NCI-H1105 treated with DMSO at 0.1 percent for 48 hours (cell line): ENCODE data around the gene C6orf120.

Experiments used
- DNase-seq: peaks from one replicate; lab custom pipeline; 2025; lab: John Stamatoyannopoulos, UW

The C6orf120 gene

GRCh38 chr6:169701954-169702839, at the start of gene C6orf120, which contains the start of gene WDR27:
Gene C6orf120, plus strand, starts transcription at chr6:169702126. Its CDS starts 334 bp downstream, at chr6:169702460.
Gene WDR27, minus strand, starts transcription at chr6:169702029. Its CDS starts 13,024 bp downstream, at chr6:169689005.
- DNase-seq = peak; percentile 98

DNA sequence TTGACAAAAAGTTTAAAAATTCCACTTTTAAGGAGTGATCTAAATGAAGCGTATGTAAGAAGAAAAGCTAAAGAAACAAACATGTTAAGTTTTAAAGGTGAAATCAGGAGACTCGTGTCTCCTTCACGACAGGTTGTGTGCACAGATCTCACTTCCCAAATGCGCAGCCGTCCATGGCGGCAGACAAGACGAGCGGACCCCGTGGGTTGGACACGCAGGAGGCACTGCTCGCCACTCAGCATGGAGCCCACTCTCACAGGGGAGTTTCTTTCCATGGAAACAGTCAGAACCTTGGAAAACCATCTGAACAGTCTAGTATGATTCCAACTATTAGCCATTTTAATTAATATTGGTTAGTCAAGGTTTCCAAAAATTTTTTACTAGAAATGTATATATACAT, 49.0 kb upstream of the C6orf120 start:
- no peak for DNase-seq

DNA sequence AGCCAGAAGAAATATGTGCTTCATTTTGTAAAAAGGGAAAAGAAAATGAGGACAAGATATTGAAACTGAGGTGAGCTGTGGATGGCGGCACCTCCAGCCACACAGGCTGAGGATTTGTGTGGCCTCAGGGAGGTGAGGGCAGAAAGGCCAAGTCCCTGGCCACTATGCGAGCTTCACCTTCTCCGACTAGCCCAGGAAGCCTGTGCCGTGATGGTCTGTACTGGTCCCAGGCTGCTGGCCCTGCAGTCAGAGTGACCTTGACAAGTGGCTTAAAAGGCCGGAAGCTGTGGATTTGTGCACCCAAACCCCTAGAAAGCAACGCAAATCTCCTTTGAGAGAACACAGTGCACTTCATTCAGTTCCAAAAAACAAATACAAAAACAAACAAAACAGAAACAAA, 48.2 kb upstream of the C6orf120 start:
- no peak for DNase-seq

DNA sequence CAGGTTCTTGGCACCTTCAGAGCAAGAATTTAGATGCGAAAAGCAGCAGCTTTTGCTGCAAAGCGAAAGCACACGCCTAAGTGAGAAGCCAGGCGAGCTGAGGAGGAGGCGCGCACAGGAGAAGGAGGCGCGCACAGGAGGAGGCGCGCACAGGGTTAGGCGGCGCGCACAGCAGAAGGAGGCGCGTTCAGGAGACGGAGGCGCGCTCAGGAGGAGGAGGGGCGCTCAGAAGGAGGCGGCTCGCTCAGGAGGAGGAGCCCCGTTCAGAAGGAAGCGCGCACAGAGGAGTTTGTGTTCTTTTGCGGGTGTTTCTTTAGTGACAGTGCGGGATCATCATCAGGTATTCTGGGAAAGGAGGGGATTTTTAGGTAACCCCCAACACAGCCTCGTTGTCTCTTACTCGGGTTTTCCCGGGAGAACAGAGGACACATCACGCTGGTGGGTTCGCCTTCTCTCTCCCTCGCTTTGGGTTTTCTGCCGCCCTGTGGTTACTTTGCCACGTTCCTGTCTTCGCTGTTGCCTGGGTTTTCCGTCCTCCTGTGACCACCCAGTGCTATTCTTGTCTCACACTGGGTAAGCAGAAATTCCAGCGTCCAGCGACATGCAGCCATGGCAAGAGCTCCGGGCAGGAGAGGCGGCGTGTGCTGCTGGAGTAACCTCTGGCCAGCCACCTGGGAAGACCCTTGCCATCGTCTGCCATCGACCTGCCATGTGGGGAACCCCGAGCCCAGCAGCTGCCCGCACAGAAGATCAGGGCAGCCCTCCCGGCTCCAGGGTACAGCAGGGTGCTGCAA, 47.1 kb upstream of the C6orf120 start:
- no peak for DNase-seq

DNA sequence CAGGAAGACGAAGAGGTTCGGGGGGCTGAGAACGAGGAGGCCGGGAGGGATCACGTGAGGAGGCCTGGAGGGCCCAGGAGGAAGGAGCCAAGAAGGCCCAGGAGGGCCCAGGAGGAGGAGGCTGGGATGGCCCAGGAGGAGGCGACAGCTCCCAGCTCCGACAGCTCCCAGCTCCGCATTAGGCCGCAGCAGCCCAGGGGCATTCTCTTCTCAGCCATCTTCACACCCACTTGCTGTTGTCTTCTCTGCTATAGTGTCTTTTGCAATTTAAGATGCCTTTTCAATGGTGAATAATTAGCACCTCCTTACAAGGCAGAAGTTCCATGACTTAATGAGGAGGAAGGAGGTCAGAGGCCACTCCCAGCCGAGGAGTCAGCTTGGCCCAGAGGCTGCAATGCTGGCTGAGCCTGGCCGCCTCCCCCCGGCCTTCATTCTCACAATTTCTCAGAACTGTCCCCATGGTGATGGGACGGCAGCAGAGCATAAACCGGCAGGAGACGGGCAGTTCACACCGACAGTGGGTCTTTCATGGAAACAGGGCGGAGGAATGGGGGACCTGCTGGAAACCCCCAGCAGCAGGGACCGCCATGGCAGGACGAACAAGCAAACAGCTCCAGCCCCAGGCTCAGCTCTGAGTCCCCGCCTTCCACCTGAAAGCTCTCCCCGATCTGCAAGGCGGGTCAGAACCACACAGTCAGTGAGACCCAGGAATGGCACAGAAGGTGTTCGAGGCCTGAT, 45.2 kb upstream of the C6orf120 start:
- DNase-seq = no peak

DNA sequence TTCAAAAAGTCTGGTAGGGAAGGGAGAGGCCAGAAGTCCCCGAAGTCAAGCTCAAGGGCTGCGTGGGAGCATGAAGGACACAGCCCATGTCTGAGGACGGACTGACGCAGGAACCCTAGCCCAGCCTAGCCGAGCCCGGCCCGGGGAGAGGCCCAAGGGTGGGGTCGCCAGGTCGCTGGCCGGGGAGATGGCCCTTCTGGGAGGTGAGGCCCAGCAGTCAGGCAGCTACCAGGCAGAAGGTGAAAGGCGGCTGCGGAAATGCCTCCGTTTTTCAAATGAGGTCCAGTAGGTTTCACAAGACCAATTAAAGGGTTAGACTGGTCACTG, 44.7 kb upstream of the C6orf120 start:
- no peak for DNase-seq

DNA sequence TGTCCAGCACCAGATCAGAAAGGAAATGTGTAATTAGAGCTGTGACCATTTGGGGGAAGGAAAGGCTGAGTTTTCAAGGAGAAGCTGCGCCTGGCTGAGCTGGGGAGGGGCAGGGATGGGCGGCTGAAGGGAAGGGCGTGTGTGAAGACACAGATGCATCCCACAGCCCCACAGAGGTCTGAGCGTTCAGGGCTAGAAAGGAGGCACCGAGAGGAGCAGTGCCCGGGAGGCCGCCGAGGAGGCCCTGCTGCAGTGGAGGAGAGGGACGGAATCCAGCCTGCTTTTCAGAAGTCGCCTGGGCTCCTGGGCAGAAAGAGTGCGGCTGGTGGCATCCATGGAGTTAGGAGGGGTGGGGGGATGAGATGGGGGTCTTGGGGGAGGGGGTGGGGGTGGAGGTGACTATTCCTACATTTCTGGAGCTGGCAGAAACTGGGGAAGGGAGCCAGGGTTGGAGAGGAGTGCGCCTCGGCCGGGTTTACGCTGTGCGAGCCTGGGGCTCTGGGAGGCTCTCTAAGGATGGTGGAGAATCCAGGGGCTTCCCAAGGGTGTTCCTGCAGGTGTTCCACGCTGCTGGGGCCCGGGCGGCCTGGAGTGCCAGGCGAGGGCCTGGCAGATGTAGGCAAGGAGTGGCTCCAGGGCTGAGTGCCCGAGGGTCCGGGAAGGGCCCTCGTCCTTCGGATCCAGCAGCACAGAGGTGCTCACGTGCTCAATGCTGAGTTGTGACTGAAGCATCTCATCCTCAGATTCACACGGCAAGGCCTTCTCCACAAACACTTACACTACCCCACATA, 41.9 kb upstream of the C6orf120 start:
- DNase-seq = no peak

GRCh38 chr6:169660751-169661390, 41.1 kb upstream of the C6orf120 start:
- no peak for DNase-seq

DNA sequence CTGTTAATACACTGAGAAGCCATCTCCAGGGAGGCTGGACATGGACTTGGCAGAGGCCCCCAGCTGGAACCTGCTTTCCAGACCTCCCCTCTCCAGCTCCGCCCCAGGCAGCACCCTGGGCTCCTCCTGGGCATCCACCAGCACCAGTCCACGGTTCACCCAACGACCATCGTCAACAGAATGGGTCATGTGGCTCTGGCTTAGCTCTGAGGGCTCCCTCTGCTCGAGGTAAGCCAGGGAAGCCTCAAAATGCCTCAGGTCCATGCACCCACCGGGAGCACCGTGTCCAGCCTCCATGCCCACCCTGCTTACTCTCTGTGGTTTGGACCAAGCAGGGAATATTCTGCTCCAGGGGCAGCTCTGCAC, 40.6 kb upstream of the C6orf120 start:
- DNase-seq = no peak

- no peak for DNase-seq
Observed at GRCh38 chr6:169663468-169663867, 38.5 kb upstream of the C6orf120 start.

- no peak for DNase-seq
Observed at GRCh38 chr6:169664227-169664626, 37.7 kb upstream of the C6orf120 start.

GRCh38 chr6:169665289-169665688, 36.6 kb upstream of the C6orf120 start:
- peak; percentile 99 for DNase-seq

DNA sequence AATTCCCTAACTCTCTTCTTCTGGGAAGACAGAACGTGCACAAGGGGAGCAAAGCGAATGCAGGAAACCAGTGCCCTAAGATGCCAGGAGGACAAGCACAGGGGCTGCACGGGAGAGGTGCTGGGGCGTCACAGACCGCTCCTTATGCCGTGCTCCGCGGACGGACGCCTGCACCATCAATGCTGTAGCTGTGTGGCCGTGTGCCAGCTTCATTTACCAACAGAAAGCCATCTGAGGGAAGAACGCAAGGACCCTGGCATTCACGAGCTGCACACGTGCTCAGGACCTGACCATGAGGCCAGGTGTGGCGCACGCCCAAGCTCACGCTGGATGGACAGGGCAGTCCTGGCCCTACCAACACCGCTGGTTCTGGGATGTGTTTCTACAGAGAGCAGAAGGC, 35.5 kb upstream of the C6orf120 start:
- peak; percentile 40 for DNase-seq

DNA sequence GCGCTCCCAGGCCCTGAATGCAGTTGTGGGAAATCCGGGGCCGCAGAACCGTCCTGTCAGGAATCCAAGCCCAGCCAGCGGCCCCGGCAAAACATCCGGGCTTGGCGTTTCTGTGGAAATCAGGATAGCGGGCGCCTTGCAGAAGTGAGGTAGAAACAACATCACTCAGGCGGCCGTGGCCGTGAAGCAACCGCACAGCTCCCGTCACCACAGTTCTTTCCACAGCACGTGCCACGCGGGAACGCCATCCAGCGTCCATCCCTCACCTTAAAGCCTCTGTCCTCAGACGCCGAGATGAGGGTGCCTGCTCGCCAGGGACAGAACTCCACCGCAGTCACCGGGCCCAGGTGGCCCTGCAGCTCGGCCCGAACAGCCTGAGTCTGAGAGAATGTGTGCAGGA, 34.2 kb upstream of the C6orf120 start:
- no peak for DNase-seq

DNA sequence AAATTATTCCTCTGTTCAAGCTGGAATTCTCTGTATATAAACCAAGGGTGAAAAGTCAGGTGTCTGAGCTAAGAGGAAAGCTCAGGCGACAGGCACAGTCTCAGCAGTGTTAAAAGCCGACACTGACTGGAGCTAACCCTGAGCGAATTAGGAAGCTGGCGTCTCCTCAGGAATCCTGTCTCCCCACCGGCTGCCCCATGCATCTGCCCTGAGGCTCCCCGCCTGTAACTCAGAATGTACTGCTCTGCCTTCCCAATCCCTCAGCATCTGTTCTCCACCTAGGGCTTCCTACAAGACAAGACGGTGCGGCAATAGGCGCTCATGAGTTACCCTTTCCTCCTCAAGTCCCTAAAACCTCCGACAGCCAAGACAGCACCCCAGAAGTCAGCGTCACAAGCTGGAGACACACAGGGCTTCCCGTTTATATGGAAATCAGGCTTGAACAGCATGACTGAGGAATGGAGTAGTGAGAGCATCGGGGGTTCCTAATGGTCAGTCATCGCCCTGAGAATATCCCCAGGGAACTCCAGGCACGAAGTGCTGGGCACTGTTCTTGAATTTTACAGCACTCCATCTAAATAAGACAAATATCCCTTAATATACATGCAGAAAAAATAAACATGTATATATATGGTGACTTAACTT, 33.6 kb upstream of the C6orf120 start:
- no peak for DNase-seq

DNA sequence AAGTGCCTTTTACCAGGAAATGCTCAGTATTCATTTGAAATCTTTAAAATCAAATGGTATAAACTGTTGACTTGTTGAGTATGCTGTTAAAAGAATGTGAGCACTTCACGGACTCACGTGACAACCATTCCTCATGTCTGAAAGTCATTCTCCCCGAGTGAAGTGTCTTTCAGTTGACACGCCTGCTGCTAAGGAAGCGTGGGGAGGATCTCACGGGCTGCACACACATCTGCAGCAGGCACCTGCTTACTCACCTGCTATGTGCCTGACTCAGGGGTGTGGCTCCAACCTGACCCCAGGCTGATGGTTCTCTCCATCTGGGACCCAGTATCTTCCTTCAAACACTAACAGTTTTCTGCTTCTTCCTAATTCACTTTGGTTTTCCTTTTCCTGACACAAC, 32.8 kb upstream of the C6orf120 start:
- no peak for DNase-seq

- no peak for DNase-seq
Observed at GRCh38 chr6:169669889-169670288, 32.0 kb upstream of the C6orf120 start.

DNA sequence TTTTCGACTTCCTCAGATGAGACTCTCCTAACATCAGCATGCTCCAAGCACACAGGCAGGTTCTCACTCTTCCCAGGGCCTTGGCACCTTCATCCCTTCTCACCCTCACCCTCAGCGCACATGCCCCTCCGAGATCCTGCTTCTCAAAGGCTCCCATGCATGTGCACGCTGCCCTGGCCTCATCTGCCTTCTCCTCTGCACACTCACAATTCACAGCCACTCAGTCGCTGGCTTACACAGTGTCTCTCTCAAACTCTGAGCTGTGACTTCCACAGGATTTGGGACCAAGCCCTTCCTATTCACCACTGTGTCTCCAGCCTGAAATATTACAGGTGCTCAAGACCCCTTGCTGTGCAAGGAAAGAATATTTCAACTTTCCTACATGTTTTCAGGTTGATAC, 30.4 kb upstream of the C6orf120 start:
- no peak for DNase-seq

GRCh38 chr6:169675011-169675410, 26.9 kb upstream of the C6orf120 start:
- no peak for DNase-seq

DNA sequence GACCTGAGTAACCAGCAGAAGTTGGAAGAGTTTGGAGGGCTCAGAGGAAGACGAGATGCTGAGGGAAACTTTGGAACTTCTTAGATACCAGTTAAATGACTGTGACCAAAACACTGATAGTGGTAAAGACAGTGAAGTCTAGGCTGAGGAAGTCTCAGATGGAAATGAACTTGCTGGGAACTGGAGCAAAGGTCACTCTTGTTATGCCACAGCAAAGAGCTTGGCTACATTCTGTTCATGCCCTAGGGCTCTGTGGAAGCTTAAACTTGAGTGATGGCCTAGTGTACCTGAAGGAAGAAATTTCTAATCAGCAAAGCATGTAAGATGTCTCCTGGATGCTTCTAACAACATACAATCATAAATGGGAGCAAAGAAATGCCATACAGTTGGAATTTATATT, 24.8 kb upstream of the C6orf120 start:
- no peak for DNase-seq

DNA sequence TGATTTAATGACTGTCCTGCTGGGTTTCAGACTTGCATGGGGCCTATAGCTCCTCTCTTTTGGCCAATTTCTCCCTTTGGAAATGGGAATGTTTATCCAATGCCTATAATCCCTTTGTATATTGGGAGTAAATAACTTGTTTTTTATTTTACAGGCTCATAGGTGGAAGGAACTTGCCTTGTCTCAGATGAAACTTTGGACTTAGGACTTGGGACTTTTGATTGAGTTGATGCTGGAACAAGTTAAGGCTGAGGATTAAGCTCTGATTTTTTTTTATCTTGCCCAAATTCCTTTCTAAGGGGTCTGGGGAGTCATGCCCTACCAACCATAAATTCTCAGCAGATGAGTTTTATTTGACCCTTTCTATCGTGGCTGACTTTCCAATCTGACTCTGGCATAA, 23.6 kb upstream of the C6orf120 start:
- DNase-seq = no peak
